ENCODE data around the gene LHFPL6. TPM values are rescaled to one million over a fixed set of nuclear protein-coding genes. Genes with fewer than 3 reads are reported as not detected.

Gene LHFPL6
- total RNA-seq, 1 experiment from 2014 or later: 3.6 TPM

- BruUV-seq (replicated peaks): no TSS peak
- Mint-ChIP-seq H3K36me3 (ENCODE audit: insufficient read depth, unreplicated experiment) (no peaks in the 10 kb centered on the region), H3K9me3 (ENCODE audit: unreplicated experiment) (no peaks in the 10 kb centered on the region), H3K27ac (ENCODE audit: unreplicated experiment) (no peak overlapping the region), H3K4me3 (ENCODE audit: unreplicated experiment) (no peak overlapping the region), H3K4me1 (ENCODE audit: low read depth, unreplicated experiment) (no peaks in the 10 kb centered on the region), H3K27me3 (ENCODE audit: insufficient read depth, unreplicated experiment) (peaks cover 6% of the 10 kb centered on the region)
- H3K4me1 ChIP-seq: no peaks in the 10 kb centered on the region
- CTCF ChIA-PET: no interaction called here
- H3K4me3 ChIP-seq (ENCODE audit: low read depth, low read length): no peak overlapping the region
- intact Hi-C loops (cut with micrococcal nuclease; ENCODE audit: unreplicated experiment): no loop called here
- POLR2A ChIA-PET: no interaction called here
- TF ChIP-seq CTCF (IDR thresholded peaks at IDR 0.05; ENCODE audit: insufficient read depth in 1 of 2, low read depth in 1 of 2, low read length in 1 of 2, severe bottlenecking in 1 of 2, unreplicated experiment in 1 of 2): no peak
- H3K36me3 ChIP-seq (ENCODE audit: control insufficient read depth, insufficient read depth, low read length): no peaks in the 10 kb centered on the region
- no peak for DNase-seq
- no peaks in the 10 kb centered on the region for H3K9me3 ChIP-seq
- no peaks in the 10 kb centered on the region; the same call in 1 of the 2 replicates for H3K27me3 ChIP-seq (replicated peaks; ENCODE audit: control insufficient read depth, insufficient read depth, low read length)
Observed at GRCh38 chr13:39394796-39395678, 208.0 kb downstream of the LHFPL6 start.

- H3K4me3 ChIP-seq (ENCODE audit: low read depth, low read length): no peak overlapping the region
- intact Hi-C loops (cut with micrococcal nuclease; ENCODE audit: unreplicated experiment): no loop called here
- H3K4me1 Mint-ChIP-seq (ENCODE audit: low read depth, unreplicated experiment): no peaks in the 10 kb centered on the region
- no TSS peak for BruUV-seq (replicated peaks)
- no peaks in the 10 kb centered on the region for H3K4me1 ChIP-seq
- H3K4me3 Mint-ChIP-seq (ENCODE audit: unreplicated experiment): no peak overlapping the region
- no peak for TF ChIP-seq CTCF (IDR thresholded peaks at IDR 0.05; ENCODE audit: insufficient read depth in 1 of 2, low read depth in 1 of 2, low read length in 1 of 2, severe bottlenecking in 1 of 2, unreplicated experiment in 1 of 2)
- H3K9me3 Mint-ChIP-seq (ENCODE audit: unreplicated experiment): no peaks in the 10 kb centered on the region
- ChIA-PET CTCF (no interaction called here), POLR2A (no interaction called here)
- no peaks in the 10 kb centered on the region for H3K9me3 ChIP-seq
- H3K27me3 ChIP-seq (replicated peaks; ENCODE audit: control insufficient read depth, insufficient read depth, low read length): no peaks in the 10 kb centered on the region
- no peak overlapping the region for H3K27ac Mint-ChIP-seq (ENCODE audit: unreplicated experiment)
- peaks cover 8% of the 10 kb centered on the region for H3K27me3 Mint-ChIP-seq (ENCODE audit: insufficient read depth, unreplicated experiment)
- no peaks in the 10 kb centered on the region for H3K36me3 ChIP-seq (ENCODE audit: control insufficient read depth, insufficient read depth, low read length)
- DNase-seq: no peak
- H3K36me3 Mint-ChIP-seq (ENCODE audit: insufficient read depth, unreplicated experiment): no peaks in the 10 kb centered on the region
Observed at GRCh38 chr13:39391761-39392160, 211.2 kb downstream of the LHFPL6 start.

GRCh38 chr13:39389013-39389412 is 214.0 kb downstream of the LHFPL6 start:
- ChIA-PET CTCF (no interaction called here), POLR2A (no interaction called here)
- H3K27me3 Mint-ChIP-seq (ENCODE audit: insufficient read depth, unreplicated experiment): peaks cover 11% of the 10 kb centered on the region
- H3K4me1 Mint-ChIP-seq (ENCODE audit: low read depth, unreplicated experiment): no peaks in the 10 kb centered on the region
- TF ChIP-seq CTCF (IDR thresholded peaks at IDR 0.05; ENCODE audit: insufficient read depth in 1 of 2, low read depth in 1 of 2, low read length in 1 of 2, severe bottlenecking in 1 of 2, unreplicated experiment in 1 of 2): no peak
- H3K9me3 ChIP-seq: no peaks in the 10 kb centered on the region
- H3K4me1 ChIP-seq: no peaks in the 10 kb centered on the region
- H3K36me3 Mint-ChIP-seq (ENCODE audit: insufficient read depth, unreplicated experiment): no peaks in the 10 kb centered on the region
- H3K4me3 ChIP-seq (ENCODE audit: low read depth, low read length): no peak overlapping the region
- no peaks in the 10 kb centered on the region for H3K27me3 ChIP-seq (replicated peaks; ENCODE audit: control insufficient read depth, insufficient read depth, low read length)
- BruUV-seq (replicated peaks): no TSS peak
- intact Hi-C loops (cut with micrococcal nuclease; ENCODE audit: unreplicated experiment): no loop called here
- no peak for DNase-seq
- H3K27ac Mint-ChIP-seq (ENCODE audit: unreplicated experiment): no peak overlapping the region
- no peaks in the 10 kb centered on the region for H3K36me3 ChIP-seq (ENCODE audit: control insufficient read depth, insufficient read depth, low read length)
- H3K9me3 Mint-ChIP-seq (ENCODE audit: unreplicated experiment): no peaks in the 10 kb centered on the region
- no peak overlapping the region for H3K4me3 Mint-ChIP-seq (ENCODE audit: unreplicated experiment)
